AG04450 (cell line): ENCODE results near the gene TYW1B. TPM values are rescaled to one million over a fixed set of nuclear protein-coding genes. Genes with fewer than 3 reads are reported as not detected.
"Not testable (repeated sequence)": the region's sequence is repeated elsewhere in the genome, so short reads cannot be mapped to it uniquely, and the experiment has no call there.

ENCODE experiments used
- CTCF ChIA-PET: fragments of 300-600, 350-600 bp; formaldehyde crosslinking; extraction: SDS; loops from one replicate; lab custom pipeline; 2022; ENCODE audit warnings: antibody characterized with exemption, inconsistent platforms; lab: Charles Lee
- POLR2A ChIA-PET: fragments of 350-600 bp; formaldehyde crosslinking; extraction: SDS; loops from one replicate; lab custom pipeline; 2021; ENCODE audit warnings: antibody characterized with exemption, inconsistent platforms; lab: Yijun Ruan, JAX
- DNase-seq: peaks from one replicate; pipeline ENCODE4 v3.0.0-alpha.2; 2011; ENCODE audit warnings: low read depth, low spot score
- H3K27ac ChIP-seq: one replicate; pipeline ENCODE4 v1.5.1; 2012; ENCODE audit warnings: low read depth, low read length, control low read depth
- H3K27me3 ChIP-seq: one replicate; pipeline ENCODE4 v1.6.0; 2012; ENCODE audit warnings: low read length; ENCODE audit not compliant: control insufficient read depth, insufficient read depth
- H3K4me3 ChIP-seq: 2 replicates; pipeline ENCODE4 v1.5.1; 2011; ENCODE audit warnings: mild to moderate bottlenecking, low read depth, low read length, control low read depth
- H3K9me3 ChIP-seq: 2 replicates; pipeline ENCODE4 v1.5.1; 2012; ENCODE audit warnings: low read length; ENCODE audit not compliant: control insufficient read depth, insufficient read depth
- polyA plus RNA-seq: library from polyadenylated mRNA; depleted of rRNA; stranded (reverse); fragments of >200 nt; gene quantifications from 2 replicates; pipeline ENCODE4 v1.2.3, GENCODE V29; 2011
- TF ChIP-seq, protein P1 (sequence below): IDR thresholded peaks from 2 replicates; pipeline ENCODE4 v1.5.1; 2011; ENCODE audit warnings: low read depth, low read length, control low read depth, inconsistent platforms

Gene TYW1B
- polyA plus RNA-seq, 1 experiment, result 5.0 TPM

DNA sequence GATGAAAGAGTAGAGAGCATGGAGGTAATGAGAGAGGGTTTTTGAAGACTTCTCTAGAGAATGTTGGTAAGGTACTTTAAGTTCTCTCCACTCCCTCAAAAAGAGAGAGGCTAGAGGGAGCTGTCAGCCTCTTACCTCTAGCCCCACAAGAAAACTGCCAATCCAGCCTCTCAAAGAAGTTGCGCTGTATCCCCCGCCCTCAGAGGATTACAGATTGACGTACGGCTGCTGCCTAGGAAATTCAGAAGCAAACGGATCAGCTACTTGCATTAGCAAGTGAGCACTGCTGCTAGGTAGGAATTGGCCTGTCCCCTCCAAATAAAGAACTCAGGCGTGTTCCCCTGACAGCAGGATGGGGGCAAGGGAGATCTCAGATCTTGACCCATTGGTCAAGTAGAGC is 34.2 kb downstream of the TYW1B start:
- TF ChIP-seq, protein P1, sequence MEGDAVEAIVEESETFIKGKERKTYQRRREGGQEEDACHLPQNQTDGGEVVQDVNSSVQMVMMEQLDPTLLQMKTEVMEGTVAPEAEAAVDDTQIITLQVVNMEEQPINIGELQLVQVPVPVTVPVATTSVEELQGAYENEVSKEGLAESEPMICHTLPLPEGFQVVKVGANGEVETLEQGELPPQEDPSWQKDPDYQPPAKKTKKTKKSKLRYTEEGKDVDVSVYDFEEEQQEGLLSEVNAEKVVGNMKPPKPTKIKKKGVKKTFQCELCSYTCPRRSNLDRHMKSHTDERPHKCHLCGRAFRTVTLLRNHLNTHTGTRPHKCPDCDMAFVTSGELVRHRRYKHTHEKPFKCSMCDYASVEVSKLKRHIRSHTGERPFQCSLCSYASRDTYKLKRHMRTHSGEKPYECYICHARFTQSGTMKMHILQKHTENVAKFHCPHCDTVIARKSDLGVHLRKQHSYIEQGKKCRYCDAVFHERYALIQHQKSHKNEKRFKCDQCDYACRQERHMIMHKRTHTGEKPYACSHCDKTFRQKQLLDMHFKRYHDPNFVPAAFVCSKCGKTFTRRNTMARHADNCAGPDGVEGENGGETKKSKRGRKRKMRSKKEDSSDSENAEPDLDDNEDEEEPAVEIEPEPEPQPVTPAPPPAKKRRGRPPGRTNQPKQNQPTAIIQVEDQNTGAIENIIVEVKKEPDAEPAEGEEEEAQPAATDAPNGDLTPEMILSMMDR, result no peak
- ChIA-PET POLR2A (no interaction called here), CTCF (no interaction called here)
- H3K4me3 ChIP-seq, result no peak overlapping the region
- no peak overlapping the region for H3K27ac ChIP-seq
- no peaks in the 10 kb centered on the region for H3K9me3 ChIP-seq
- DNase-seq, result no peak
- no peaks in the 10 kb centered on the region for H3K27me3 ChIP-seq

DNA sequence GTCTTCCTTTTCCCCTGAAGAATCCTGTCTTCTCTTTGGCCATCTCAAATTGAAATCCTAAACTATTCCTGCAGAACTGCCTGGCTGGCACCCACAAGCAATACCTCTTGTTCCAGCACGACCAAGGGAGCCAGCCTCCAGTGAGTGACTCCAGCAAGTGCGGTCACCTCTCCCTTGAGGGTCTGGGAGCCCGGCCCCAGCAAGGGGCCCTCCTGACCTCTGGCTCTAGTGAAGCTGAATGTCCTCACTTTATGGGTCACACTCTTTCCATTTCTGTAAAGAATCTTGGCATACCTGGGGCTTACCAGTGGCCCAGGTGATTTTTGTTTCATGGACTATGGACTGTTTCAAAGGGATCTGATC is 37.3 kb downstream of the TYW1B start:
- POLR2A ChIA-PET, DNase-seq, H3K27me3 ChIP-seq, H3K9me3 ChIP-seq, H3K27ac ChIP-seq, H3K4me3 ChIP-seq, CTCF ChIA-PET: not testable (repeated sequence)

DNA sequence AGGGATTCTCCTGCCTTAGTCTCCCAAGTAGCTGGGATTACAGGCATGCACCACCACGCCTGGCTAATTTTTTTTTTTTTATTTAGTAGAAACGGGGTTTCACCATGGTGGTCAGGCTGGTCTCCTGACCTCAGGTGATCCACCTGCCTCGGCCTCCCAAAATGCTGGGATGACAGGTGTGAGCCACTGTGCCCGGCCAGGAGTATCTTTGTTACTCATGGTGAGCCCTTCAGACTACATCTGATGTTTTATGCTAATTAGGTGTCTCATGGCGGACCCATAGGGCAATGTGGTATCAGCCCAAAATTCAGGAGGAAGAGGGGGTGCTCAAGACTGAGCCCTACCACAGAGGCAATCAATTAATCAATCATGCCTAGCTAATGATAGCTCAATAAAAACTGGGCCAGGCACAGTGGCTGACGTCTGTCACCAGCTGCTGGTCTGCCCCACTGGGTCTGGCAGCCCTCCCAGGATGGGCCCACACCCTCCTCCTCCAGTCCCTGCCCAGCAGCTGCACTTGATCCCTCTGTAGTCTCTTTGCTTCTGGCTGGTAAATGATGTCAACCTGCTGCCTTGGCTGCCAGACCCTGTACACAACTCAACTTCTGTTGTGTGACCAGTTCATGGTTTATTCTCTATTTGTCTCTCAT is 37.8 kb downstream of the TYW1B start:
- POLR2A ChIA-PET, H3K27me3 ChIP-seq, H3K9me3 ChIP-seq, H3K4me3 ChIP-seq, DNase-seq, H3K27ac ChIP-seq: not testable (repeated sequence)
- CTCF ChIA-PET, result interaction anchor here (0.6 kb wide), 1 partner anchor 983 kb away, joined by 5 read pairs; no protein-coding TSS in a partner anchor

DNA sequence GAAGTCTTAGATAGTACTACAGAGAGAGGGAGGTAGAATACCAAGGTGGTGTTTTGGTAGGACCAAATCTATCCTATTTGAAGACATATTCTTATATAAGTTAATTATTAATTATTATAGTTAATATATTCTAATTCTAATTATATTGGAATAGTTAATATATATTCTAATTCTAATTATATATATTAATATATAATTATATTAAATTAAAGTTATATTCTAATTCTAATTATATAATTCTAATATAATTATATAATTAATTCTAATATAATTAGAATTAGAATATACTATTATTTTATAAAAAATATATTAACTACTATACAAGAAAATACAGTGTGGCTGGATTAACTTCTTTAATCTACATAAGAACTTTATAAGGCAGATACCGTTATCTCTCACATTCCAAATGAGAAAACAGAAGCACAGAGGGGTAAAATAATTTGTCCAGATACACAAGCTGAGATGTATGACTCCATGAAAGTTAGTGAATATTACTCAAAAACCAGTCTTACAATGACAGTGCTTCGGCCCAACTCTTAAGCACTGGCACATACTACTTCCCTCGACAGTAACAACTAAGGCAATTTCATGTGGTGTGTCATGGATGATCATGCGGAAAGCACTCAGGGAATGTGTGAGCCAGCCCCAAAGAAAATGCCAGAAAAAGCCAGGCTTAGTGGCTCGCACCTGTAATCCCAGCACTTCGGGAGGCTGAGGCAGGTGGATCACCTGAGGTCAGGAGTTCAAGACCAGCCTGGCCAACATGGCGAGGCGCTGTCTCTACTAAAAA is 42.6 kb downstream of the TYW1B start:
- Histone ChIP-seq H3K27ac (no peak overlapping the region), H3K27me3 (no peaks in the 10 kb centered on the region), H3K9me3 (no peaks in the 10 kb centered on the region), H3K4me3 (no peak overlapping the region)
- POLR2A ChIA-PET, result no interaction called here
- DNase-seq, result no peak
- CTCF ChIA-PET, result interaction anchor here (0.7 to 2.2 kb wide), 5 partner anchors 12 to 604 kb away, joined by 3 to 10 read pairs (median 4); no protein-coding TSS in a partner anchor
- TF ChIP-seq, protein P1, result no peak

DNA sequence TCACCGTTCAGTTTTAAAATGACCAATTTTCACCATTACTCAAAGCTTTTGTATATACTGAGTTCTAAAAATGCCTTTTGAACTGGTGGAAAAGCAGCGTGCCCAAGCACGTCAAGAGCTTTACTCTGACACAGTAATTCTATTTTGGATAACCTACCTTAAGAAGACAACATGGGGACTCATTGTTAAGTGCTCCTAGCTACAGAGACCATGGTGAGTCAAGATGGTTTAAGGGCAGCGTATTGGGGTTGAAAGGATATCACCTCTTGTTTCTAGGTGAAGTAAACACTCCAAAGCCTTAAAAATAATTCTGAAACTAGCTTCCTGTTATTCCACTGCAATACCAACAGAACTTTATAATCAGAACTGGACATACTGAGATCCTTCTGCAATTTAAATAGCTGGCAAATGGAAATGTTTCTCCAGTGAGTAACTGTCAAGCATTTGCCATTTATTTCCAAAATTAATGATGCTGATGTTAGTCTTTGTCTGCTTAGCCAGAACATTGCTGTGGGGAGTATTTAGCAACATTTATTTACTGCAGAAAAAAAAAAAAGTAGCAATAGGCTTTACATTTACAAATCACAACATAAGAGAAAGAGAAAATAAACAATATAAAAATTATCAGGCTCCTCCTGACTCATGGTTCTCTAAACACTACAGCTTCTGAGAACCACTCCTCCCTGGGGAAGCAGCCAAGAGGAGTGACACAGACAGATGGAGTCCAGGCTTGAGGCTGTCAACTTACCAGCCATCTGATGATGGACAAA is 44.2 kb downstream of the TYW1B start:
- POLR2A ChIA-PET, DNase-seq, H3K4me3 ChIP-seq, H3K9me3 ChIP-seq, H3K27me3 ChIP-seq, CTCF ChIA-PET, H3K27ac ChIP-seq: not testable (repeated sequence)

DNA sequence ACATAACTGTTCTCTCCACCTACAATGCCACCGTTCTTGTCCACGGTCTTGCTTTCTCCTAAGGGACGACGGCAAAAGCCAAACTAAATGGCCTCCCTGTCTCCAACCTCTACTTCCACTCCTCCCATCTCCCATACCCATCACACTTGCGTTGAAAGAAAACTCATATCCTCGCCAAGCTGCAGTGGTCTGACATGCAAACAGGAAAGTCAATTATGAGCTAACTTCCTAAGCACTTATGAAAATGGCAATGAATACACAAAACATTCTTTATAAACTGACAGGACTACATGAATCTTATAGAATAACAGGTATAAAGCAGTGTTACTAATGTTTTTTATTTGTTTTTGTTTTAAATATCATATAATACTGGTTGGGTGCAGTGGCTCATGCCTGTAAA is 46.4 kb downstream of the TYW1B start:
- Histone ChIP-seq H3K27me3 (no peaks in the 10 kb centered on the region), H3K27ac (no peak overlapping the region), H3K4me3 (no peak overlapping the region), H3K9me3 (no peaks in the 10 kb centered on the region)
- TF ChIP-seq, protein P1, result no peak
- ChIA-PET CTCF (no interaction called here), POLR2A (no interaction called here)
- no peak for DNase-seq
